ENCODE data around the gene LRMDA.

GRCh38 chr10:76023007-76023406 is 591.6 kb downstream of the LRMDA start:
- TF ChIP-seq FOXA1 (IDR thresholded peaks at IDR 0.05): no peak
- no peak for TF ChIP-seq FOXA1 (CRISPR knock-in tag; IDR thresholded peaks at IDR 0.05)
- TF ChIP-seq SUZ12 (IDR thresholded peaks at IDR 0.05; ENCODE audit: low read depth, low read length): no peak
- TF ChIP-seq RBFOX2 (IDR thresholded peaks at IDR 0.05; ENCODE audit: low read depth, low read length): no peak
- TF ChIP-seq, protein P1, sequence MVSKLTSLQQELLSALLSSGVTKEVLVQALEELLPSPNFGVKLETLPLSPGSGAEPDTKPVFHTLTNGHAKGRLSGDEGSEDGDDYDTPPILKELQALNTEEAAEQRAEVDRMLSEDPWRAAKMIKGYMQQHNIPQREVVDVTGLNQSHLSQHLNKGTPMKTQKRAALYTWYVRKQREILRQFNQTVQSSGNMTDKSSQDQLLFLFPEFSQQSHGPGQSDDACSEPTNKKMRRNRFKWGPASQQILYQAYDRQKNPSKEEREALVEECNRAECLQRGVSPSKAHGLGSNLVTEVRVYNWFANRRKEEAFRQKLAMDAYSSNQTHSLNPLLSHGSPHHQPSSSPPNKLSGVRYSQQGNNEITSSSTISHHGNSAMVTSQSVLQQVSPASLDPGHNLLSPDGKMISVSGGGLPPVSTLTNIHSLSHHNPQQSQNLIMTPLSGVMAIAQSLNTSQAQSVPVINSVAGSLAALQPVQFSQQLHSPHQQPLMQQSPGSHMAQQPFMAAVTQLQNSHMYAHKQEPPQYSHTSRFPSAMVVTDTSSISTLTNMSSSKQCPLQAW (CRISPR knock-in tag; IDR thresholded peaks at IDR 0.05): no peak
- TF ChIP-seq HIVEP1 (CRISPR knock-in tag; IDR thresholded peaks at IDR 0.05): no peak
- TF ChIP-seq, protein P2, sequence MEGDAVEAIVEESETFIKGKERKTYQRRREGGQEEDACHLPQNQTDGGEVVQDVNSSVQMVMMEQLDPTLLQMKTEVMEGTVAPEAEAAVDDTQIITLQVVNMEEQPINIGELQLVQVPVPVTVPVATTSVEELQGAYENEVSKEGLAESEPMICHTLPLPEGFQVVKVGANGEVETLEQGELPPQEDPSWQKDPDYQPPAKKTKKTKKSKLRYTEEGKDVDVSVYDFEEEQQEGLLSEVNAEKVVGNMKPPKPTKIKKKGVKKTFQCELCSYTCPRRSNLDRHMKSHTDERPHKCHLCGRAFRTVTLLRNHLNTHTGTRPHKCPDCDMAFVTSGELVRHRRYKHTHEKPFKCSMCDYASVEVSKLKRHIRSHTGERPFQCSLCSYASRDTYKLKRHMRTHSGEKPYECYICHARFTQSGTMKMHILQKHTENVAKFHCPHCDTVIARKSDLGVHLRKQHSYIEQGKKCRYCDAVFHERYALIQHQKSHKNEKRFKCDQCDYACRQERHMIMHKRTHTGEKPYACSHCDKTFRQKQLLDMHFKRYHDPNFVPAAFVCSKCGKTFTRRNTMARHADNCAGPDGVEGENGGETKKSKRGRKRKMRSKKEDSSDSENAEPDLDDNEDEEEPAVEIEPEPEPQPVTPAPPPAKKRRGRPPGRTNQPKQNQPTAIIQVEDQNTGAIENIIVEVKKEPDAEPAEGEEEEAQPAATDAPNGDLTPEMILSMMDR (CRISPR knock-in tag; IDR thresholded peaks at IDR 0.05): no peak
- TF ChIP-seq FOXJ3 (CRISPR knock-in tag; IDR thresholded peaks at IDR 0.05; ENCODE audit: borderline replicate concordance): no peak
- TF ChIP-seq ZBTB7A (CRISPR knock-in tag; IDR thresholded peaks at IDR 0.05): no peak
- no peak for TF ChIP-seq STAG1 (CRISPR knock-in tag; IDR thresholded peaks at IDR 0.05)
- TF ChIP-seq TBX3 (IDR thresholded peaks at IDR 0.05; ENCODE audit: borderline replicate concordance): no peak
- TF ChIP-seq CEBPZ (IDR thresholded peaks at IDR 0.05; ENCODE audit: low read length): no peak
- no peak for TF ChIP-seq FIP1L1 (IDR thresholded peaks at IDR 0.05; ENCODE audit: borderline replicate concordance, insufficient read depth, low read depth, low read length)
- no peak for TF ChIP-seq ZNF800 (CRISPR knock-in tag; IDR thresholded peaks at IDR 0.05)

Data from HepG2 (cell line).